Activated CD8-positive, alpha-beta memory T cell treated with anti-CD3 and anti-CD28 coated beads, Interleukin-2, amount 10 ng/mL, durations not matched to agents 7 days and 5 days (primary cell): ENCODE data around the gene PRKAR1B. TPM values are rescaled to one million over a fixed set of nuclear protein-coding genes. Genes with fewer than 3 reads are reported as not detected.
"Not testable (repeated sequence)": the region's sequence is repeated elsewhere in the genome, so short reads cannot be mapped to it uniquely, and the experiment has no call there.

Source experiments
- ATAC-seq: fragments of 150-1000 bp; cut with Tn5 transposase; one replicate; pipeline ENCODE4 v1.10.0; 2021; ENCODE audit warnings: moderate library complexity
- CTCF ChIA-PET: fragments of 350-600 bp; sonication (Branson Sonifier 250); formaldehyde crosslinking; loops from one replicate; lab custom pipeline; 2021; ENCODE audit warnings: antibody characterized with exemption; lab: Charles Lee
- DNase-seq: peaks from one replicate; pipeline ENCODE4 v3.0.0-alpha.2; 2020
- H3K27ac Mint-ChIP-seq: one replicate; pipeline ENCODE4 v1.8.0; 2021; ENCODE audit warnings: mild to moderate bottlenecking, mixed read lengths
- H3K27me3 Mint-ChIP-seq: one replicate; pipeline ENCODE4 v1.8.0; 2021; ENCODE audit warnings: mixed read lengths
- H3K36me3 Mint-ChIP-seq: one replicate; pipeline ENCODE4 v1.8.0; 2021; ENCODE audit warnings: mild to moderate bottlenecking, mixed read lengths
- H3K4me1 Mint-ChIP-seq: one replicate; pipeline ENCODE4 v1.8.0; 2021; ENCODE audit warnings: mixed read lengths
- H3K4me3 Mint-ChIP-seq: one replicate; pipeline ENCODE4 v1.8.0; 2021; ENCODE audit warnings: mild to moderate bottlenecking, moderate library complexity, mixed read lengths
- H3K9me3 Mint-ChIP-seq: one replicate; pipeline ENCODE4 v1.8.0; 2022; ENCODE audit warnings: low read depth, mixed read lengths
- total RNA-seq, 2 experiments: library from RNA; stranded (reverse); gene quantifications; one replicate each; pipeline ENCODE4 v1.2.3, GENCODE V29; 2021

The PRKAR1B gene
- total RNA-seq, 2 experiments from 2014 or later, result 22.6 to 25.0 TPM

- Mint-ChIP-seq H3K27me3 (no peaks in the 10 kb centered on the region), H3K27ac (no peak overlapping the region), H3K36me3 (peaks cover 24% of the 10 kb centered on the region), H3K9me3 (peaks cover 2% of the 10 kb centered on the region), H3K4me1 (peaks cover 8% of the 10 kb centered on the region), H3K4me3 (no peak overlapping the region)
- ATAC-seq, result no peak
- no peak for DNase-seq
- CTCF ChIA-PET, result no interaction called here
These were observed 27.7 kb upstream of the PRKAR1B start for GRCh38 chr7:754531-755412.

GRCh38 chr7:753190-753589 lies 26.1 kb upstream of the PRKAR1B start:
- Mint-ChIP-seq H3K4me3 (no peak overlapping the region), H3K9me3 (peaks cover 2% of the 10 kb centered on the region), H3K4me1 (peaks cover 8% of the 10 kb centered on the region), H3K27me3 (no peaks in the 10 kb centered on the region), H3K27ac (no peak overlapping the region), H3K36me3 (peaks cover 19% of the 10 kb centered on the region)
- CTCF ChIA-PET, result no interaction called here
- DNase-seq, result no peak
- no peak for ATAC-seq

GRCh38 chr7:752256-752655 lies 25.2 kb upstream of the PRKAR1B start:
- H3K4me1 Mint-ChIP-seq, H3K9me3 Mint-ChIP-seq, H3K27me3 Mint-ChIP-seq, ATAC-seq, H3K27ac Mint-ChIP-seq, H3K4me3 Mint-ChIP-seq, CTCF ChIA-PET, DNase-seq: not testable (repeated sequence)
- H3K36me3 Mint-ChIP-seq, result peaks cover 14% of the 10 kb centered on the region

GRCh38 chr7:751826-752225 lies 24.7 kb upstream of the PRKAR1B start:
- H3K27ac Mint-ChIP-seq, result no peak overlapping the region
- no peak for ATAC-seq
- peaks cover 2% of the 10 kb centered on the region for H3K9me3 Mint-ChIP-seq
- CTCF ChIA-PET, result interaction anchor here (1.3 kb wide), 1 partner anchor 121 kb away, joined by 3 read pairs; no protein-coding TSS in a partner anchor
- H3K4me1 Mint-ChIP-seq, result peaks cover 3% of the 10 kb centered on the region
- no peak overlapping the region for H3K4me3 Mint-ChIP-seq
- no peaks in the 10 kb centered on the region for H3K27me3 Mint-ChIP-seq
- H3K36me3 Mint-ChIP-seq, result peaks cover 14% of the 10 kb centered on the region
- DNase-seq, result no peak

GRCh38 chr7:750111-750905 lies 23.2 kb upstream of the PRKAR1B start:
- ATAC-seq (no peak), DNase-seq (no peak)
- Mint-ChIP-seq H3K27me3 (no peaks in the 10 kb centered on the region), H3K9me3 (peaks cover 3% of the 10 kb centered on the region), H3K27ac (no peak overlapping the region), H3K4me1 (peaks cover 3% of the 10 kb centered on the region), H3K4me3 (no peak overlapping the region), H3K36me3 (peaks cover 17% of the 10 kb centered on the region)
- CTCF ChIA-PET, result interaction anchor here (1.3 kb wide), 1 partner anchor 123 kb away, joined by 3 read pairs; no protein-coding TSS in a partner anchor

GRCh38 chr7:749140-749551 lies 22.1 kb upstream of the PRKAR1B start:
- Mint-ChIP-seq H3K4me1 (peaks cover 3% of the 10 kb centered on the region), H3K4me3 (no peak overlapping the region), H3K27me3 (no peaks in the 10 kb centered on the region), H3K27ac (no peak overlapping the region), H3K9me3 (peaks cover 6% of the 10 kb centered on the region), H3K36me3 (peaks cover 27% of the 10 kb centered on the region)
- CTCF ChIA-PET, result no interaction called here
- DNase-seq, result no peak
- no peak for ATAC-seq

- Mint-ChIP-seq H3K27ac (no peak overlapping the region), H3K36me3 (peaks cover 27% of the 10 kb centered on the region), H3K9me3 (peaks cover 6% of the 10 kb centered on the region), H3K4me1 (peaks cover 3% of the 10 kb centered on the region), H3K27me3 (no peaks in the 10 kb centered on the region), H3K4me3 (no peak overlapping the region)
- CTCF ChIA-PET, result no interaction called here
- DNase-seq, result no peak
- no peak for ATAC-seq
These were observed 21.4 kb upstream of the PRKAR1B start for GRCh38 chr7:748446-748845.

- peaks cover 6% of the 10 kb centered on the region for H3K9me3 Mint-ChIP-seq
- no peaks in the 10 kb centered on the region for H3K27me3 Mint-ChIP-seq
- ATAC-seq (no peak), DNase-seq (no peak)
- H3K36me3 Mint-ChIP-seq, result peaks cover 24% of the 10 kb centered on the region
- CTCF ChIA-PET, result no interaction called here
- H3K27ac Mint-ChIP-seq, result no peak overlapping the region
- no peak overlapping the region for H3K4me3 Mint-ChIP-seq
- H3K4me1 Mint-ChIP-seq, result peaks cover 3% of the 10 kb centered on the region
These were observed 20.1 kb upstream of the PRKAR1B start for GRCh38 chr7:747186-747585.

- no peak for ATAC-seq
These were observed 19.3 kb upstream of the PRKAR1B start for GRCh38 chr7:746155-747061.

GRCh38 chr7:745431-746154 lies 18.5 kb upstream of the PRKAR1B start:
- no peak for DNase-seq

More at GRCh38 chr7:746155-747061, 19.3 kb upstream of the PRKAR1B start:
- CTCF ChIA-PET, result no interaction called here
- Mint-ChIP-seq H3K4me3 (no peak overlapping the region), H3K27me3 (no peaks in the 10 kb centered on the region), H3K4me1 (no peaks in the 10 kb centered on the region), H3K27ac (no peak overlapping the region), H3K9me3 (peaks cover 3% of the 10 kb centered on the region), H3K36me3 (peaks cover 19% of the 10 kb centered on the region)
- no peak for DNase-seq

GRCh38 chr7:744854-745430 lies 17.9 kb upstream of the PRKAR1B start:
- DNase-seq, result no peak
- H3K4me3 Mint-ChIP-seq, result no peak overlapping the region
- peaks cover 3% of the 10 kb centered on the region for H3K9me3 Mint-ChIP-seq
- H3K27me3 Mint-ChIP-seq, result no peaks in the 10 kb centered on the region
- peaks cover 18% of the 10 kb centered on the region for H3K36me3 Mint-ChIP-seq
- no peak for ATAC-seq
- H3K4me1 Mint-ChIP-seq, result no peaks in the 10 kb centered on the region
- CTCF ChIA-PET, result no interaction called here
- no peak overlapping the region for H3K27ac Mint-ChIP-seq

More at GRCh38 chr7:745431-746154, 18.5 kb upstream of the PRKAR1B start:
- Mint-ChIP-seq H3K27ac (no peak overlapping the region), H3K36me3 (peaks cover 18% of the 10 kb centered on the region), H3K4me1 (no peaks in the 10 kb centered on the region), H3K9me3 (peaks cover 3% of the 10 kb centered on the region), H3K27me3 (no peaks in the 10 kb centered on the region), H3K4me3 (no peak overlapping the region)
- no peak for ATAC-seq
- CTCF ChIA-PET, result no interaction called here

GRCh38 chr7:744128-744520 lies 17.0 kb upstream of the PRKAR1B start:
- ATAC-seq, CTCF ChIA-PET, H3K9me3 Mint-ChIP-seq, H3K27ac Mint-ChIP-seq, DNase-seq, H3K4me3 Mint-ChIP-seq, H3K4me1 Mint-ChIP-seq, H3K27me3 Mint-ChIP-seq: not testable (repeated sequence)
- H3K36me3 Mint-ChIP-seq, result peaks cover 18% of the 10 kb centered on the region
